Tibial artery (tissue), 4 donors: ENCODE measurements around the gene PPRC1.

Experiments
- DNase-seq, 2 donors: peaks; one replicate each; pipeline ENCODE4 v3.0.0-alpha.2; 2019
- H3K27ac ChIP-seq, 2 donors: fragments of 200-600 bp; sonication (generic) in 1 of 2; 1 replicate in 1 of 2; 2 replicates in 1 of 2; pipeline ENCODE4 v1.5.1; 2018 to 2019; ENCODE audit warnings: mild to moderate bottlenecking in 1 of 2
- H3K27me3 ChIP-seq, 2 donors: fragments of 200-600 bp; sonication (generic) in 1 of 2; one replicate each; pipeline versions ENCODE4 v1.5.1 to v1.6.0; 2016 to 2019
- H3K36me3 ChIP-seq, 3 donors: fragments of 200-600 bp; sonication (generic) in 2 of 3; one replicate each; pipeline ENCODE4 v1.5.1; 2016 to 2019; ENCODE audit warnings: mild to moderate bottlenecking in 2 of 3
- H3K4me1 ChIP-seq, 4 donors: fragments of 200-600 bp; sonication (generic) in 2 of 4; 1 replicate in 3 of 4; 2 replicates in 1 of 4; pipeline ENCODE4 v1.5.1; 2016 to 2019
- H3K4me3 ChIP-seq, 2 donors: fragments of 200-600 bp; sonication (generic) in 1 of 2; 1 replicate in 1 of 2; 2 replicates in 1 of 2; pipeline ENCODE4 v1.5.1; 2018 to 2019; ENCODE audit warnings: mild to moderate bottlenecking in 2 of 2
- H3K9me3 ChIP-seq, 3 donors: fragments of 200-600 bp; sonication (generic) in 1 of 3; one replicate each; pipeline ENCODE4 v1.5.1; 2016 to 2019
- intact Hi-C: fragments of 100-400 bp; cut with DNase I; formaldehyde crosslinking; loops from one replicate; pipeline ENCODE4 v1.15.0; 2023; ENCODE audit warnings: low total_unique reads
- TF ChIP-seq, protein P1 (sequence below), 2 experiments: fragments of 200-600 bp in 1 of 2; fragments of 450-650 bp in 1 of 2; IDR thresholded peaks; one replicate each; pipeline ENCODE4 v1.5.1; 2017 to 2019; ENCODE audit warnings: antibody characterized with exemption in 2 of 2, mild to moderate bottlenecking in 1 of 2, moderate library complexity in 1 of 2

PPRC1 gene, protein sequence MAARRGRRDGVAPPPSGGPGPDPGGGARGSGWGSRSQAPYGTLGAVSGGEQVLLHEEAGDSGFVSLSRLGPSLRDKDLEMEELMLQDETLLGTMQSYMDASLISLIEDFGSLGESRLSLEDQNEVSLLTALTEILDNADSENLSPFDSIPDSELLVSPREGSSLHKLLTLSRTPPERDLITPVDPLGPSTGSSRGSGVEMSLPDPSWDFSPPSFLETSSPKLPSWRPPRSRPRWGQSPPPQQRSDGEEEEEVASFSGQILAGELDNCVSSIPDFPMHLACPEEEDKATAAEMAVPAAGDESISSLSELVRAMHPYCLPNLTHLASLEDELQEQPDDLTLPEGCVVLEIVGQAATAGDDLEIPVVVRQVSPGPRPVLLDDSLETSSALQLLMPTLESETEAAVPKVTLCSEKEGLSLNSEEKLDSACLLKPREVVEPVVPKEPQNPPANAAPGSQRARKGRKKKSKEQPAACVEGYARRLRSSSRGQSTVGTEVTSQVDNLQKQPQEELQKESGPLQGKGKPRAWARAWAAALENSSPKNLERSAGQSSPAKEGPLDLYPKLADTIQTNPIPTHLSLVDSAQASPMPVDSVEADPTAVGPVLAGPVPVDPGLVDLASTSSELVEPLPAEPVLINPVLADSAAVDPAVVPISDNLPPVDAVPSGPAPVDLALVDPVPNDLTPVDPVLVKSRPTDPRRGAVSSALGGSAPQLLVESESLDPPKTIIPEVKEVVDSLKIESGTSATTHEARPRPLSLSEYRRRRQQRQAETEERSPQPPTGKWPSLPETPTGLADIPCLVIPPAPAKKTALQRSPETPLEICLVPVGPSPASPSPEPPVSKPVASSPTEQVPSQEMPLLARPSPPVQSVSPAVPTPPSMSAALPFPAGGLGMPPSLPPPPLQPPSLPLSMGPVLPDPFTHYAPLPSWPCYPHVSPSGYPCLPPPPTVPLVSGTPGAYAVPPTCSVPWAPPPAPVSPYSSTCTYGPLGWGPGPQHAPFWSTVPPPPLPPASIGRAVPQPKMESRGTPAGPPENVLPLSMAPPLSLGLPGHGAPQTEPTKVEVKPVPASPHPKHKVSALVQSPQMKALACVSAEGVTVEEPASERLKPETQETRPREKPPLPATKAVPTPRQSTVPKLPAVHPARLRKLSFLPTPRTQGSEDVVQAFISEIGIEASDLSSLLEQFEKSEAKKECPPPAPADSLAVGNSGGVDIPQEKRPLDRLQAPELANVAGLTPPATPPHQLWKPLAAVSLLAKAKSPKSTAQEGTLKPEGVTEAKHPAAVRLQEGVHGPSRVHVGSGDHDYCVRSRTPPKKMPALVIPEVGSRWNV (N-terminal part only)

DNA sequence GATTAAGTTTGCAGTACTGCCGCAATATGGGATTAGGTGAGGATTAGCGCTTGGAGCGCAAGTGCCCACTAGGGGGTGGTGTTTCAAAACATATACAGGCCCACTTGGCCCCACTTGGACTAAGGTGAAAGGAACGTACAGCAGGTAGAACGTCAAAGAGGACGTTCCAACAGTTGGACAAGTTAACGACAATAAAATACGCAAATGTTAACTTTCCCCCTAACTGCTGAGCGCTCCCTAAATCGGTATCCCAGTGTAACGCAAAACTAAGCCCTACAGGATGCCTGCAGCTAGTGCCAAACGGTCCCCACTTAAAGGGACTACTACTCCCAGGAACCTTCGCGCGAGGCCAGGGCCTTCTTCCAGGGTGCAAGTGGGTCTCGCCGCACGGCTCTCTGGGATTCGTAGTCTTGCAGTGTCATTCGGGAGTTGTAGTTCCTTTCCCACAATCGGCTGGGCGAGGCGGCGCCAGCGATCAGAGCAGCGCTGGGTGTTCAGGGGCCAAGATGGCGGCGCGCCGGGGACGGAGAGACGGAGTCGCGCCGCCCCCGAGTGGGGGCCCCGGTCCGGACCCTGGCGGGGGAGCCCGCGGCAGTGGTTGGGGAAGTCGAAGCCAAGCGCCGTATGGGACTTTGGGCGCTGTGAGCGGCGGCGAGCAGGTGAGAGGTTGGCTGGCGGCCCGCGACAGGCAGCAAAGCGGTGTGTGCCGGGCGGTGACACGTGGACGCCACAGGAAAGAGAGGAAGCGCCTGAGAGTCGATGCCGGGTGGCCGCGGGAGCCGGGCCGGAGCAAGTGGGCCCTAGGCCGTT is at the start of gene PPRC1:
TSS of gene PPRC1 (plus strand) at position 478 of the 810 bp plus-strand sequence. CDS start at position 507, 29 bp downstream.
- peaks cover 0 to 33% (median 22%) of the 10 kb centered on the region in 4 donors for H3K4me1 ChIP-seq
- H3K27ac ChIP-seq = peak within 1 kb of the TSS; percentile 90 to 94
- TF ChIP-seq, protein P1, sequence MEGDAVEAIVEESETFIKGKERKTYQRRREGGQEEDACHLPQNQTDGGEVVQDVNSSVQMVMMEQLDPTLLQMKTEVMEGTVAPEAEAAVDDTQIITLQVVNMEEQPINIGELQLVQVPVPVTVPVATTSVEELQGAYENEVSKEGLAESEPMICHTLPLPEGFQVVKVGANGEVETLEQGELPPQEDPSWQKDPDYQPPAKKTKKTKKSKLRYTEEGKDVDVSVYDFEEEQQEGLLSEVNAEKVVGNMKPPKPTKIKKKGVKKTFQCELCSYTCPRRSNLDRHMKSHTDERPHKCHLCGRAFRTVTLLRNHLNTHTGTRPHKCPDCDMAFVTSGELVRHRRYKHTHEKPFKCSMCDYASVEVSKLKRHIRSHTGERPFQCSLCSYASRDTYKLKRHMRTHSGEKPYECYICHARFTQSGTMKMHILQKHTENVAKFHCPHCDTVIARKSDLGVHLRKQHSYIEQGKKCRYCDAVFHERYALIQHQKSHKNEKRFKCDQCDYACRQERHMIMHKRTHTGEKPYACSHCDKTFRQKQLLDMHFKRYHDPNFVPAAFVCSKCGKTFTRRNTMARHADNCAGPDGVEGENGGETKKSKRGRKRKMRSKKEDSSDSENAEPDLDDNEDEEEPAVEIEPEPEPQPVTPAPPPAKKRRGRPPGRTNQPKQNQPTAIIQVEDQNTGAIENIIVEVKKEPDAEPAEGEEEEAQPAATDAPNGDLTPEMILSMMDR (IDR thresholded peaks at IDR 0.05) = peak; percentile 89 to 94
- H3K36me3 ChIP-seq = peaks cover 2 to 3% (median 2%) of the 10 kb centered on the region in 3 donors
- H3K27me3 ChIP-seq = no peaks in the 10 kb centered on the region
- H3K9me3 ChIP-seq = no peaks in the 10 kb centered on the region
- H3K4me3 ChIP-seq = peak within 1 kb of the TSS; percentile 80 to 99
- intact Hi-C loops = loop anchor here (1.0 kb wide), 1 partner anchor 20 kb away; the partner anchor contains the start of gene NOLC1
- DNase-seq = peak; percentile 99 to 100

DNA sequence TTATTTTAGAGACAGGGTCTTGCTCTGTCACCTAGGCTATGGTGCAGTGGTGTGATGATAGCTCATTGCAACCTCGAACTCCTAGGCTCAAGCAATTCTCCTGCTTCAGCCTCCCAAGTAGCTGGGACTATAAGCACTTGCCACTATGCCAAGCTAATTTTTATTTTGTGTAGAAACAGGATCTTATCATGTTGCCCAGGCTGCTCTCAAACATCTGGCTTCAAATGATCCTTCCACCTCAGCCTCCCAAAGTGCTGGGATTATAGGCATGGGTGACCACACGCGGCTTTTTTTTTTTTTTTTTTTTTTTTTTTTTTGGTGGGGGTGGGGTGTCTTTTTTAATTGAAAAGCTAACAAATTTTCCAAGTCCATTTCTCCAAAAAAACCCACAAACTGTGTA is 49.3 kb upstream of the PPRC1 start:
- no peak for DNase-seq
- intact Hi-C loops = no loop called here
- Histone ChIP-seq H3K9me3 (no peaks in the 10 kb centered on the region), H3K4me3 (no peak overlapping the region), H3K4me1 (no peaks in the 10 kb centered on the region), H3K27ac (no peak overlapping the region), H3K27me3 (no peaks in the 10 kb centered on the region), H3K36me3 (no peaks in the 10 kb centered on the region)
- TF ChIP-seq, protein P1 (IDR thresholded peaks at IDR 0.05) = no peak

DNA sequence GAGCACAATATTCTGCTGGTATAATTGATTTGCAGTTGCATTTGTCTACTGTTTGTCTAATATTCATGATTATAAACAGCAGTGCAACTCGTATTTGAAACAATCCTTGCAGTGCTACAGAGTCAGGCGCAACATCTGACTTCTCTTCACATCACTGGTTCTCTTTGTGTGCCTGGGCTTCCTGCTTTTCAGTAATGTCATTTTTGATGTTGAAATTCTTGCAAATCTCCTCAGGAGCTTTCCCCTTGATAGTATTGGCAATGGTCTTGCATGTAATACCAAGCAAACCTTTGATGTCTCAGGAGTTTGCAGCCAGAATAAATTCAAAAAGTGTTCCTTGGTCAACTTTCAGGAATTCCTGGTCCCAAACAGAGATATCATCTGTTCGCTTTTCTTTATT is 47.5 kb upstream of the PPRC1 start:
- TF ChIP-seq, protein P1 (IDR thresholded peaks at IDR 0.05) = no peak
- Histone ChIP-seq H3K4me3 (no peak overlapping the region), H3K27ac (no peak overlapping the region), H3K4me1 (no peaks in the 10 kb centered on the region), H3K36me3 (no peaks in the 10 kb centered on the region), H3K9me3 (no peaks in the 10 kb centered on the region), H3K27me3 (no peaks in the 10 kb centered on the region)
- no peak for DNase-seq
- intact Hi-C loops = no loop called here

DNA sequence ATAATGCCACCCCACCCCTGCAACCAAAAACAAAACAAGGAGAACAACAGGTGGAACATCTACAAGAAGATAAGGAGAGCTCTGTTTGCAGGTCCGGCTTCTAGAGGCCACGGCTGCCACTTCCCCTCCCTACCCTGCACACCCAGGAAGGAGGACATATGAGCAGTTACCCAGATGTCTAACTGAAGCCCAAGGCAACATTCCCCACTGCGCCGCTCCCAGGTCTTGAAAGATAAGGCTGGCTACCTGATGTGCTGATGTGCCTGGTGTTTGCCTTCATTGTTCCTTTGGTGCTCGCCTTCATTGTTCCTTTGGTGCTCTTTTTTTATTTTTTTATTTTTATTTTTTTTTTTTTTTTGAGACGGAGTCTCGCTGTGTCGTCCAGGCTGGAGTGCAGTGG is 46.6 kb upstream of the PPRC1 start:
- Histone ChIP-seq H3K27me3 (no peaks in the 10 kb centered on the region), H3K4me1 (no peaks in the 10 kb centered on the region), H3K27ac (no peak overlapping the region), H3K36me3 (no peaks in the 10 kb centered on the region), H3K4me3 (no peak overlapping the region), H3K9me3 (no peaks in the 10 kb centered on the region)
- TF ChIP-seq, protein P1 (IDR thresholded peaks at IDR 0.05) = no peak
- DNase-seq = no peak
- intact Hi-C loops = no loop called here
